Testis (tissue), 2 donors: ENCODE data around the gene UBP1.

Experiments used
- CTCF ChIP-seq, 3 experiments: fragments of 450-650 bp in 2 of 3; fragments of 200-600 bp in 1 of 3; sonication (generic) in 1 of 3; IDR thresholded peaks; one replicate each; pipeline ENCODE4 v1.5.1; 2016 to 2019; ENCODE audit warnings: antibody characterized with exemption in 3 of 3, mild to moderate bottlenecking in 2 of 3, moderate library complexity in 1 of 3
- POLR2A ChIP-seq: fragments of 450-650 bp; IDR thresholded peaks from one replicate; pipeline ENCODE4 v1.6.1; 2017; ENCODE audit warnings: antibody characterized with exemption, mild to moderate bottlenecking, moderate library complexity

- TF ChIP-seq CTCF (IDR thresholded peaks at IDR 0.05), result no peak
- TF ChIP-seq POLR2A, result no peak
Measured at GRCh38 chr3:33383951-33384350, 56.3 kb downstream of the UBP1 start.
